WTC11 (cell line): ENCODE results near the gene PTH1R.

Source experiments
- JUN ChIP-seq: sonication (generic); formaldehyde crosslinking; IDR thresholded peaks from 2 replicates; pipeline ENCODE4 v1.8.0; 2023; ENCODE audit warnings: mild to moderate bottlenecking, missing genetic modification reagents
- NR2C2 ChIP-seq: sonication (generic); formaldehyde crosslinking; IDR thresholded peaks from 2 replicates; pipeline ENCODE4 v1.8.0; 2022; ENCODE audit warnings: mild to moderate bottlenecking, missing genetic modification reagents
- NR3C1 ChIP-seq: sonication (generic); formaldehyde crosslinking; conservative IDR thresholded peaks from 2 replicates; pipeline ENCODE4 v1.8.1; 2023; ENCODE audit warnings: low read depth, mild to moderate bottlenecking, missing genetic modification reagents
- TEAD4 ChIP-seq: sonication (generic); formaldehyde crosslinking; IDR thresholded peaks from 2 replicates; pipeline ENCODE4 v1.8.0; 2022; ENCODE audit warnings: mild to moderate bottlenecking, missing genetic modification reagents
- TF ChIP-seq, protein P1 (sequence below): sonication (generic); formaldehyde crosslinking; IDR thresholded peaks from 2 replicates; pipeline ENCODE4 v1.8.0; 2022; ENCODE audit warnings: mild to moderate bottlenecking, missing genetic modification reagents
- TF ChIP-seq, protein P2 (sequence below): sonication (generic); formaldehyde crosslinking; conservative IDR thresholded peaks from 2 replicates; pipeline ENCODE4 v1.8.1; 2023; ENCODE audit warnings: mild to moderate bottlenecking, low read depth, missing genetic modification reagents, moderate library complexity
- TF ChIP-seq, protein P3 (sequence below): sonication (generic); formaldehyde crosslinking; IDR thresholded peaks from 2 replicates; pipeline ENCODE4 v1.8.1; 2023; ENCODE audit warnings: mild to moderate bottlenecking, missing genetic modification reagents, moderate library complexity
- TF ChIP-seq, protein P4 (sequence below): fragments of 200-600 bp; IDR thresholded peaks from 2 replicates; pipeline ENCODE4 v1.8.0; 2022; ENCODE audit warnings: antibody characterized with exemption
- TF ChIP-seq, protein P5 (sequence below): sonication (generic); formaldehyde crosslinking; IDR thresholded peaks from 2 replicates; pipeline ENCODE4 v1.8.0; 2022; ENCODE audit warnings: missing genetic modification reagents

DNA sequence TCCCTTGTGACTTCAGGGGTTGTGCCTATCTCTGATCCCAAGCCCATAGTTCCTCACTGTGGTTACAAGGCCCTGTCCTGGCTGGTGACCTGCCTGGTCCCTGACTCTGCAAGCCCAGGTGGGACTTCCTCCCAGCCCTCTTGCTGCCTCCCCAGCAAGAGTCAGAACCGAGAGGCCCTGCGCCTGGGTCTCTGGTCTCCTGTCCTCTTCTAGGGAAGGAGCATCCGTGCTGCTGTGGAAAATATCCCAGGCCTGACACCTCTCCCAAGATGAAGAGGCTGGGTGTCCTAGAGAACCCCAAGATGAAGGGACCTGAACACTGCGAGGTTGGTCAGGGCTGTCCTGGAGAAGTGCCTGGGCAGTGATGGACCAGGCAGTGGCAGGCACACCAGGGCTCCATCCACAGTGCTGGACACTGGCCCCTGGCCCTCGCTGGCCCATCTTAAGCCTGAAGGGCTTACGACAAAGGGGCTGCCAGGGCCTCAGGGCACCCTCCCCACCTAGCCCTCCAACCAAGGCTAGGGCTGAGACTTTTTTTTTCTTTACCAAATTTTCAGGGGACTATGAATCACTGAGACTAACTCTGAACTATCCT lies 32.7 kb downstream of the PTH1R start:
- TF ChIP-seq NR2C2 (CRISPR knock-in tag) (no peak), NR3C1 (CRISPR knock-in tag) (no peak), JUN (CRISPR knock-in tag) (no peak), TEAD4 (CRISPR knock-in tag) (no peak)
- TF ChIP-seq, protein P1, sequence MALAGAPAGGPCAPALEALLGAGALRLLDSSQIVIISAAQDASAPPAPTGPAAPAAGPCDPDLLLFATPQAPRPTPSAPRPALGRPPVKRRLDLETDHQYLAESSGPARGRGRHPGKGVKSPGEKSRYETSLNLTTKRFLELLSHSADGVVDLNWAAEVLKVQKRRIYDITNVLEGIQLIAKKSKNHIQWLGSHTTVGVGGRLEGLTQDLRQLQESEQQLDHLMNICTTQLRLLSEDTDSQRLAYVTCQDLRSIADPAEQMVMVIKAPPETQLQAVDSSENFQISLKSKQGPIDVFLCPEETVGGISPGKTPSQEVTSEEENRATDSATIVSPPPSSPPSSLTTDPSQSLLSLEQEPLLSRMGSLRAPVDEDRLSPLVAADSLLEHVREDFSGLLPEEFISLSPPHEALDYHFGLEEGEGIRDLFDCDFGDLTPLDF (CRISPR knock-in tag) = no peak
- TF ChIP-seq, protein P2, sequence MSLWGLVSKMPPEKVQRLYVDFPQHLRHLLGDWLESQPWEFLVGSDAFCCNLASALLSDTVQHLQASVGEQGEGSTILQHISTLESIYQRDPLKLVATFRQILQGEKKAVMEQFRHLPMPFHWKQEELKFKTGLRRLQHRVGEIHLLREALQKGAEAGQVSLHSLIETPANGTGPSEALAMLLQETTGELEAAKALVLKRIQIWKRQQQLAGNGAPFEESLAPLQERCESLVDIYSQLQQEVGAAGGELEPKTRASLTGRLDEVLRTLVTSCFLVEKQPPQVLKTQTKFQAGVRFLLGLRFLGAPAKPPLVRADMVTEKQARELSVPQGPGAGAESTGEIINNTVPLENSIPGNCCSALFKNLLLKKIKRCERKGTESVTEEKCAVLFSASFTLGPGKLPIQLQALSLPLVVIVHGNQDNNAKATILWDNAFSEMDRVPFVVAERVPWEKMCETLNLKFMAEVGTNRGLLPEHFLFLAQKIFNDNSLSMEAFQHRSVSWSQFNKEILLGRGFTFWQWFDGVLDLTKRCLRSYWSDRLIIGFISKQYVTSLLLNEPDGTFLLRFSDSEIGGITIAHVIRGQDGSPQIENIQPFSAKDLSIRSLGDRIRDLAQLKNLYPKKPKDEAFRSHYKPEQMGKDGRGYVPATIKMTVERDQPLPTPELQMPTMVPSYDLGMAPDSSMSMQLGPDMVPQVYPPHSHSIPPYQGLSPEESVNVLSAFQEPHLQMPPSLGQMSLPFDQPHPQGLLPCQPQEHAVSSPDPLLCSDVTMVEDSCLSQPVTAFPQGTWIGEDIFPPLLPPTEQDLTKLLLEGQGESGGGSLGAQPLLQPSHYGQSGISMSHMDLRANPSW (CRISPR knock-in tag) = no peak
- TF ChIP-seq, protein P3, sequence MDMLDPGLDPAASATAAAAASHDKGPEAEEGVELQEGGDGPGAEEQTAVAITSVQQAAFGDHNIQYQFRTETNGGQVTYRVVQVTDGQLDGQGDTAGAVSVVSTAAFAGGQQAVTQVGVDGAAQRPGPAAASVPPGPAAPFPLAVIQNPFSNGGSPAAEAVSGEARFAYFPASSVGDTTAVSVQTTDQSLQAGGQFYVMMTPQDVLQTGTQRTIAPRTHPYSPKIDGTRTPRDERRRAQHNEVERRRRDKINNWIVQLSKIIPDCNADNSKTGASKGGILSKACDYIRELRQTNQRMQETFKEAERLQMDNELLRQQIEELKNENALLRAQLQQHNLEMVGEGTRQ = no peak
- TF ChIP-seq, protein P4, sequence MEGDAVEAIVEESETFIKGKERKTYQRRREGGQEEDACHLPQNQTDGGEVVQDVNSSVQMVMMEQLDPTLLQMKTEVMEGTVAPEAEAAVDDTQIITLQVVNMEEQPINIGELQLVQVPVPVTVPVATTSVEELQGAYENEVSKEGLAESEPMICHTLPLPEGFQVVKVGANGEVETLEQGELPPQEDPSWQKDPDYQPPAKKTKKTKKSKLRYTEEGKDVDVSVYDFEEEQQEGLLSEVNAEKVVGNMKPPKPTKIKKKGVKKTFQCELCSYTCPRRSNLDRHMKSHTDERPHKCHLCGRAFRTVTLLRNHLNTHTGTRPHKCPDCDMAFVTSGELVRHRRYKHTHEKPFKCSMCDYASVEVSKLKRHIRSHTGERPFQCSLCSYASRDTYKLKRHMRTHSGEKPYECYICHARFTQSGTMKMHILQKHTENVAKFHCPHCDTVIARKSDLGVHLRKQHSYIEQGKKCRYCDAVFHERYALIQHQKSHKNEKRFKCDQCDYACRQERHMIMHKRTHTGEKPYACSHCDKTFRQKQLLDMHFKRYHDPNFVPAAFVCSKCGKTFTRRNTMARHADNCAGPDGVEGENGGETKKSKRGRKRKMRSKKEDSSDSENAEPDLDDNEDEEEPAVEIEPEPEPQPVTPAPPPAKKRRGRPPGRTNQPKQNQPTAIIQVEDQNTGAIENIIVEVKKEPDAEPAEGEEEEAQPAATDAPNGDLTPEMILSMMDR = no peak
- TF ChIP-seq, protein P5, sequence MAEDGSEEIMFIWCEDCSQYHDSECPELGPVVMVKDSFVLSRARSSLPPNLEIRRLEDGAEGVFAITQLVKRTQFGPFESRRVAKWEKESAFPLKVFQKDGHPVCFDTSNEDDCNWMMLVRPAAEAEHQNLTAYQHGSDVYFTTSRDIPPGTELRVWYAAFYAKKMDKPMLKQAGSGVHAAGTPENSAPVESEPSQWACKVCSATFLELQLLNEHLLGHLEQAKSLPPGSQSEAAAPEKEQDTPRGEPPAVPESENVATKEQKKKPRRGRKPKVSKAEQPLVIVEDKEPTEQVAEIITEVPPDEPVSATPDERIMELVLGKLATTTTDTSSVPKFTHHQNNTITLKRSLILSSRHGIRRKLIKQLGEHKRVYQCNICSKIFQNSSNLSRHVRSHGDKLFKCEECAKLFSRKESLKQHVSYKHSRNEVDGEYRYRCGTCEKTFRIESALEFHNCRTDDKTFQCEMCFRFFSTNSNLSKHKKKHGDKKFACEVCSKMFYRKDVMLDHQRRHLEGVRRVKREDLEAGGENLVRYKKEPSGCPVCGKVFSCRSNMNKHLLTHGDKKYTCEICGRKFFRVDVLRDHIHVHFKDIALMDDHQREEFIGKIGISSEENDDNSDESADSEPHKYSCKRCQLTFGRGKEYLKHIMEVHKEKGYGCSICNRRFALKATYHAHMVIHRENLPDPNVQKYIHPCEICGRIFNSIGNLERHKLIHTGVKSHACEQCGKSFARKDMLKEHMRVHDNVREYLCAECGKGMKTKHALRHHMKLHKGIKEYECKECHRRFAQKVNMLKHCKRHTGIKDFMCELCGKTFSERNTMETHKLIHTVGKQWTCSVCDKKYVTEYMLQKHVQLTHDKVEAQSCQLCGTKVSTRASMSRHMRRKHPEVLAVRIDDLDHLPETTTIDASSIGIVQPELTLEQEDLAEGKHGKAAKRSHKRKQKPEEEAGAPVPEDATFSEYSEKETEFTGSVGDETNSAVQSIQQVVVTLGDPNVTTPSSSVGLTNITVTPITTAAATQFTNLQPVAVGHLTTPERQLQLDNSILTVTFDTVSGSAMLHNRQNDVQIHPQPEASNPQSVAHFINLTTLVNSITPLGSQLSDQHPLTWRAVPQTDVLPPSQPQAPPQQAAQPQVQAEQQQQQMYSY (CRISPR knock-in tag) = no peak
